ENCODE data around the gene EMILIN2.
"Not testable (repeated sequence)": the region's sequence is repeated elsewhere in the genome, so short reads cannot be mapped to it uniquely, and the experiment has no call there.

EMILIN2 gene

GRCh38 chr18:2915486-2915885 is 68.7 kb downstream of the EMILIN2 start:
- DNase-seq (ENCODE audit: low read depth, low spot score) = not testable (repeated sequence)

GRCh38 chr18:2916184-2916583 is 69.4 kb downstream of the EMILIN2 start:
- DNase-seq (ENCODE audit: low read depth, low spot score) = no peak

- DNase-seq (ENCODE audit: low read depth, low spot score) = no peak
Observed at GRCh38 chr18:2917259-2918047, 70.6 kb downstream of the EMILIN2 start.

GRCh38 chr18:2918761-2919550 is 72.2 kb downstream of the EMILIN2 start:
- no peak for DNase-seq (ENCODE audit: low read depth, low spot score)

GRCh38 chr18:2919600-2919999 is 72.8 kb downstream of the EMILIN2 start:
- no peak for DNase-seq (ENCODE audit: low read depth, low spot score)

- DNase-seq (ENCODE audit: low read depth, low spot score) = no peak
Observed at GRCh38 chr18:2920027-2920426, 73.2 kb downstream of the EMILIN2 start.

GRCh38 chr18:2920546-2921343 is 73.9 kb downstream of the EMILIN2 start:
- DNase-seq (ENCODE audit: low read depth, low spot score) = no peak

GRCh38 chr18:2921778-2922177 is 75.0 kb downstream of the EMILIN2 start:
- no peak for DNase-seq (ENCODE audit: low read depth, low spot score)

- DNase-seq (ENCODE audit: low read depth, low spot score) = no peak
Observed at GRCh38 chr18:2923464-2923863, 76.7 kb downstream of the EMILIN2 start.

GRCh38 chr18:2924920-2925319 is 78.1 kb downstream of the EMILIN2 start:
- DNase-seq (ENCODE audit: low read depth, low spot score) = no peak

GRCh38 chr18:2926528-2926927 is 79.7 kb downstream of the EMILIN2 start:
- DNase-seq (ENCODE audit: low read depth, low spot score) = no peak

- no peak for DNase-seq (ENCODE audit: low read depth, low spot score)
Observed at GRCh38 chr18:2927745-2928144, 80.9 kb downstream of the EMILIN2 start.

- no peak for DNase-seq (ENCODE audit: low read depth, low spot score)
Observed at GRCh38 chr18:2932247-2933181, 85.7 kb downstream of the EMILIN2 start.

- DNase-seq (ENCODE audit: low read depth, low spot score) = no peak
Observed at GRCh38 chr18:2933995-2934394, 87.2 kb downstream of the EMILIN2 start.

- DNase-seq (ENCODE audit: low read depth, low spot score) = no peak
Observed at GRCh38 chr18:2935438-2936192, 88.8 kb downstream of the EMILIN2 start.

GRCh38 chr18:2939317-2939716 is 92.5 kb downstream of the EMILIN2 start:
- no peak for DNase-seq (ENCODE audit: low read depth, low spot score)

GRCh38 chr18:2948038-2948437 is 101.2 kb downstream of the EMILIN2 start:
- no peak for DNase-seq (ENCODE audit: low read depth, low spot score)

GRCh38 chr18:2952605-2953004 is 105.8 kb downstream of the EMILIN2 start:
- no peak for DNase-seq (ENCODE audit: low read depth, low spot score)

- no peak for DNase-seq (ENCODE audit: low read depth, low spot score)
Observed at GRCh38 chr18:2953935-2954653, 107.3 kb downstream of the EMILIN2 start.
